Uterus (tissue), 4 donors: ENCODE data around the gene PBX1. TPM values are rescaled to one million over a fixed set of nuclear protein-coding genes. Genes with fewer than 3 reads are reported as not detected.

Experiments used
- DNase-seq, 2 donors: peaks; one replicate each; pipeline ENCODE4 v3.0.0-alpha.2; 2019 to 2020
- H3K27ac ChIP-seq, 2 donors: fragments of 200-600 bp; sonication (generic); 1 replicate in 1 of 2; 2 replicates in 1 of 2; pipeline ENCODE4 v1.5.1; 2016 to 2018
- H3K27me3 ChIP-seq, 2 donors: fragments of 200-600 bp; sonication (generic); one replicate each; pipeline ENCODE4 v1.5.1; 2018 to 2019; ENCODE audit warnings: control low read depth in 1 of 2
- H3K36me3 ChIP-seq, 2 donors: fragments of 200-600 bp; sonication (generic); one replicate each; pipeline ENCODE4 v1.5.1; 2019; ENCODE audit warnings: control low read depth in 1 of 2
- H3K4me1 ChIP-seq, 2 donors: fragments of 200-600 bp; sonication (generic); one replicate each; pipeline ENCODE4 v1.5.1; 2018 to 2019; ENCODE audit warnings: control low read depth in 1 of 2
- H3K4me3 ChIP-seq, 2 donors: fragments of 200-600 bp; sonication (generic); 1 replicate in 1 of 2; 2 replicates in 1 of 2; pipeline ENCODE4 v1.5.1; 2018 to 2019; ENCODE audit warnings: mild to moderate bottlenecking in 1 of 2
- H3K9me3 ChIP-seq, 2 donors: fragments of 200-600 bp; sonication (generic); one replicate each; pipeline ENCODE4 v1.5.1; 2019; ENCODE audit warnings: control low read depth in 1 of 2
- POLR2A ChIP-seq, 2 donors: fragments of 450-650 bp; IDR thresholded peaks; one replicate each; pipeline ENCODE4 v1.6.1; 2016; ENCODE audit warnings: antibody characterized with exemption in 2 of 2, mild to moderate bottlenecking in 1 of 2, moderate library complexity in 1 of 2
- intact Hi-C: fragments of 100-400 bp; cut with DNase I; formaldehyde crosslinking; loops from one replicate; pipeline ENCODE4 v1.15.1; 2023; ENCODE audit warnings: low total_unique reads
- total RNA-seq, 4 donors: library from RNA; depleted of rRNA in 3 of 4; stranded (reverse); fragments of >200 nt in 3 of 4; gene quantifications; one replicate each; pipeline versions ENCODE4 v1.1.0 to v1.2.4, GENCODE V29; 2014 to 2023
- TF ChIP-seq, protein P1 (sequence below), 4 experiments: fragments of 200-600 bp in 2 of 4; fragments of 450-650 bp in 2 of 4; sonication (generic) in 2 of 4; IDR thresholded peaks; one replicate each; pipeline ENCODE4 v1.5.1; 2016 to 2019; ENCODE audit warnings: antibody characterized with exemption in 4 of 4, mild to moderate bottlenecking in 2 of 4, moderate library complexity in 1 of 4
- donor health status: DM: yes; HTN: yes; CAD: no.

Gene PBX1
- total RNA-seq, 4 donors from 2014 or later: 122 to 831 (median 207) TPM

- DNase-seq: no peak
- Histone ChIP-seq H3K9me3 (no peaks in the 10 kb centered on the region), H3K4me1 (peaks cover 0 to 4% of the 10 kb centered on the region in 2 donors), H3K27ac (peak overlapping the region in 1 of 2 donors; percentile 29), H3K27me3 (no peaks in the 10 kb centered on the region), H3K4me3 (no peak overlapping the region), H3K36me3 (no peaks in the 10 kb centered on the region)
- intact Hi-C loops: no loop called here
- TF ChIP-seq, protein P1, sequence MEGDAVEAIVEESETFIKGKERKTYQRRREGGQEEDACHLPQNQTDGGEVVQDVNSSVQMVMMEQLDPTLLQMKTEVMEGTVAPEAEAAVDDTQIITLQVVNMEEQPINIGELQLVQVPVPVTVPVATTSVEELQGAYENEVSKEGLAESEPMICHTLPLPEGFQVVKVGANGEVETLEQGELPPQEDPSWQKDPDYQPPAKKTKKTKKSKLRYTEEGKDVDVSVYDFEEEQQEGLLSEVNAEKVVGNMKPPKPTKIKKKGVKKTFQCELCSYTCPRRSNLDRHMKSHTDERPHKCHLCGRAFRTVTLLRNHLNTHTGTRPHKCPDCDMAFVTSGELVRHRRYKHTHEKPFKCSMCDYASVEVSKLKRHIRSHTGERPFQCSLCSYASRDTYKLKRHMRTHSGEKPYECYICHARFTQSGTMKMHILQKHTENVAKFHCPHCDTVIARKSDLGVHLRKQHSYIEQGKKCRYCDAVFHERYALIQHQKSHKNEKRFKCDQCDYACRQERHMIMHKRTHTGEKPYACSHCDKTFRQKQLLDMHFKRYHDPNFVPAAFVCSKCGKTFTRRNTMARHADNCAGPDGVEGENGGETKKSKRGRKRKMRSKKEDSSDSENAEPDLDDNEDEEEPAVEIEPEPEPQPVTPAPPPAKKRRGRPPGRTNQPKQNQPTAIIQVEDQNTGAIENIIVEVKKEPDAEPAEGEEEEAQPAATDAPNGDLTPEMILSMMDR (IDR thresholded peaks at IDR 0.05): no peak
- no peak for TF ChIP-seq POLR2A (IDR thresholded peaks at IDR 0.05)
These were observed 43.2 kb upstream of the PBX1 start for GRCh38 chr1:164515711-164516331.

GRCh38 chr1:164516591-164516990 is 42.4 kb upstream of the PBX1 start:
- intact Hi-C loops: no loop called here
- TF ChIP-seq, protein P1 (IDR thresholded peaks at IDR 0.05): no peak
- TF ChIP-seq POLR2A (IDR thresholded peaks at IDR 0.05): no peak

GRCh38 chr1:164518692-164519332 is 40.2 kb upstream of the PBX1 start:
- no peak for DNase-seq
- Histone ChIP-seq H3K9me3 (no peaks in the 10 kb centered on the region), H3K27ac (no peak overlapping the region), H3K36me3 (no peaks in the 10 kb centered on the region), H3K4me3 (no peak overlapping the region), H3K4me1 (peaks cover 0 to 4% of the 10 kb centered on the region in 2 donors), H3K27me3 (no peaks in the 10 kb centered on the region)
- intact Hi-C loops: no loop called here
- no peak for TF ChIP-seq POLR2A (IDR thresholded peaks at IDR 0.05)
- TF ChIP-seq, protein P1 (IDR thresholded peaks at IDR 0.05): no peak

More at GRCh38 chr1:164516591-164516990, 42.4 kb upstream of the PBX1 start:
- DNase-seq: no peak
- Histone ChIP-seq H3K36me3 (no peaks in the 10 kb centered on the region), H3K27ac (no peak overlapping the region), H3K4me1 (peaks cover 0 to 4% of the 10 kb centered on the region in 2 donors), H3K27me3 (no peaks in the 10 kb centered on the region), H3K9me3 (no peaks in the 10 kb centered on the region), H3K4me3 (no peak overlapping the region)

DNA sequence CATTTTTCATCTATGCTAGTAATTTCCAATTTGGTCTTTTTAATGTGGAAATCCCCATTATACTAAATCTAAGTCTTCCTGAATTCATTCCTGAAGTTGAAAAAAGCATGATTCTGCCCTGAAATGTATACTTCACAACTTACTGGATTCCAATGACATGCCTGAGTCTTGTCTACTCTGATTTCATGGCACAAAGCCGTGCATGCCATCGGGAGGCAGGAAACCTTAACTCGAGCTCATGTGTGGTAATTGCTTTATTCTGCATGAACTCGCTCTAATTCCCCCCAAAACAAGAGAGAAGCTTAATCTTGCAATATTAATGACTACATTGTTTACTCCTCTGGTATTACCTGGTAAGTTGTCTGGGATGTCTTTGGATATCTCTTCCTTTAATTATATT is 39.6 kb upstream of the PBX1 start:
- peaks cover 0 to 4% of the 10 kb centered on the region in 2 donors for H3K4me1 ChIP-seq
- intact Hi-C loops: no loop called here

DNA sequence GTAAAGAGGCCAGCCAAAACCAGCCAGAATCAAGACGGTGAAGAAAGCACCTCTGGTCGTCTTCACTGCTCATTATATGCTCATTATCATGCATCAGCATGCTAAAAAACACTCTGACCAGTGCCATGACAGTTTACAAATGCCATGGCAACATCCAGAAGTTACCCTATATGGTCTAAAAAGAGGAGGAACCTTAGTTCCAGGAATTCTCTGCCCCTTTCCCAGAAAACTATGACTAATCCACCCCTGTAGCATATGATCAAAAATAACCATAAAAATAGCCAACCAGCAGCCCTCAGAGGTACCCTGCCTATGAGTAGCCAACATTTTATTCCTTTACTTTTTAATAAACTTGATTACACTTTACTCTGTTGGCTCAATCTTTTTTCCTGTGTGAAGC is 34.2 kb upstream of the PBX1 start:
- intact Hi-C loops: no loop called here
- DNase-seq: no peak
- Histone ChIP-seq H3K9me3 (peaks cover 0 to 5% of the 10 kb centered on the region in 2 donors), H3K4me3 (no peak overlapping the region), H3K4me1 (no peaks in the 10 kb centered on the region), H3K36me3 (no peaks in the 10 kb centered on the region), H3K27ac (peak overlapping the region in 1 of 2 donors; percentile 69), H3K27me3 (no peaks in the 10 kb centered on the region)
- TF ChIP-seq POLR2A (IDR thresholded peaks at IDR 0.05): no peak
- TF ChIP-seq, protein P1 (IDR thresholded peaks at IDR 0.05): no peak

More for the DNA sequence above, 39.6 kb upstream of the PBX1 start:
- Histone ChIP-seq H3K27me3 (no peaks in the 10 kb centered on the region), H3K4me3 (no peak overlapping the region), H3K27ac (no peak overlapping the region), H3K9me3 (no peaks in the 10 kb centered on the region), H3K36me3 (no peaks in the 10 kb centered on the region)
- TF ChIP-seq POLR2A (IDR thresholded peaks at IDR 0.05): no peak
- TF ChIP-seq, protein P1 (IDR thresholded peaks at IDR 0.05): no peak
- DNase-seq: no peak
